Erythroblast (primary cell): ENCODE data around the gene GIMAP8.

Source experiments
- DNase-seq, 2 experiments: peaks; one replicate each; lab custom pipeline; 2025; lab: John Stamatoyannopoulos, UW
- GATA1 ChIP-seq: IDR thresholded peaks from 2 replicates; pipeline ENCODE4 v1.6.1; 2011; ENCODE audit warnings: low read depth, mild to moderate bottlenecking, control low read depth, low read length, moderate library complexity
- POLR2A ChIP-seq: IDR thresholded peaks from 2 replicates; pipeline ENCODE4 v1.6.1; 2011; ENCODE audit warnings: mild to moderate bottlenecking, low read length

GIMAP8 gene

DNA sequence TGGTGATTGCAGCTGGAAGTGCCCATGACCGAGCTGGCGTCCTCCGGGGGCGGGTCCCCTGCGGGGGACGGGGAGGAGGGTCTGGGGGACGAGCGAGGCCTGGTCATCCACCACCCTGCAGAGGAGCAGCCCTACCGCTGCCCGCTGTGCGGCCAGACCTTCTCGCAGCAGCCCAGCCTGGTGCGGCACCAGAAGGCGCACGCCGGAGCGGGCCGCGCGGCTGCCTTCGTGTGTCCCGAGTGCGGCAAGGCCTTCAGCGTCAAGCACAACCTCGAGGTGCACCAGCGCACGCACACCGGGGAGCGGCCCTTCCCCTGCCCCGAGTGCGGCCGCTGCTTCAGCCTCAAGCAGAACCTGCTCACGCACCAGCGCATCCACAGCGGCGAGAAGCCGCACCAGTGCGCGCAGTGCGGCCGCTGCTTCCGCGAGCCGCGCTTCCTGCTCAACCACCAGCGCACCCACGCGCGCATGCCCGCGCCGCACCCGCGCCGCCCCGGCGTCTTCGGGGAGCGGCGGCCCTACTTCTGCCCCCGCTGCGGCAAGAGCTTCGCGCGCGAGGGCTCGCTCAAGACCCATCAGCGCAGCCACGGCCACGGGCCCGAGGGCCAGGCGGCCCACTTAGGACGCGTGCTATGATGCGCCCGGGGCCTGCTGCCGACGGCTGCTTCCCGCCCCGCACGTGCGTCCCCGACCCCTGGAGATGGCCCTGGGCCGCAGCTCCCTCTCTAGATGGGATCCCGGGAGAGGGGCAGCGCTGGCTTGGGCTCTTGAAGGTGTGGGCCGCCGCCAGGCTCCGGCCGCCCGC lies 42.6 kb upstream of the GIMAP8 start:
- DNase-seq, result no peak
- TF ChIP-seq POLR2A, result no peak
- TF ChIP-seq GATA1, result no peak

DNA sequence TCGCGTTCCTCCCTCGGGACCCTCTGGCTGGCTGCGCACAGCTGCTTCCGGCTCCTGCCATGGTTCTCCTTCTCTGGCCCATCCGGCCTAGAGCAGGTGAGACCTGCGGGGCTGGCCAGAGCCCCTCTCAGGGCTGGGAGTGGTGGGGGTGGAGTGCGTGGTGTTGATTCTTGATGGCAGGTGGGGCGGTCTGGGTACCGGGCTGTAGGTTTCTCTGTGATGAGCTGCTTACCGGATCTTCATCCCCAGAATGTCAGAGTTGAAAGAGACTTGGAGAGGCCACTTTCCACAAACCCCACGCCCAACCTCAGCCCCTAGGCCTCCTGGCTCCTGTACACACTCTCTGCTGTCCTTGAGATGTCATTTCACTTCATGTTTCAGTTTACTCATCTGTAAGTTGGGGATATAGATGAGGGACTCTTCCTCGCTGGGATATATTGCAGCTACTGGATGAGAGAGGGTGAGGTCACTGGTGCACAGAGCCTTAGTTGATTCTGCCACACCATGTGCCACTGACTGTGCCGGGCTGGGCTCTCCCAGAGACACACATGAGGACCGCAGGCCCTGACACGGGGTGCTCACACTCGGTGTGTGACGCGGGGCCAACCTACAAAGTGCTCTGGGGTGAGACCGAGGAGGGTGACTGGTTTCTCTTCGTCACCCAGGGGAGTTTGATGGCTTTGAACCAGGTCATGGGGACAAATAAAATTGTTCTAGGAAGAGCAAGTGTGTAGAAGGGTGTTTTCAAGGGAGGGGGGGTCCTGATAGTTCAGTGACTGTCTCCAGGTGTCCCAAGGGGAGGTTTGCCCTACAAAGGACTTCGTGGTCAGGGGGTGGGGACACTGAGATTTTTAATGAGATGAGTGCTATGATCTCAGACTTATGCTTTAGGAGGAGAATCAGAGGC lies 41.8 kb upstream of the GIMAP8 start:
- no peak for DNase-seq
- TF ChIP-seq POLR2A (no peak), GATA1 (no peak)

DNA sequence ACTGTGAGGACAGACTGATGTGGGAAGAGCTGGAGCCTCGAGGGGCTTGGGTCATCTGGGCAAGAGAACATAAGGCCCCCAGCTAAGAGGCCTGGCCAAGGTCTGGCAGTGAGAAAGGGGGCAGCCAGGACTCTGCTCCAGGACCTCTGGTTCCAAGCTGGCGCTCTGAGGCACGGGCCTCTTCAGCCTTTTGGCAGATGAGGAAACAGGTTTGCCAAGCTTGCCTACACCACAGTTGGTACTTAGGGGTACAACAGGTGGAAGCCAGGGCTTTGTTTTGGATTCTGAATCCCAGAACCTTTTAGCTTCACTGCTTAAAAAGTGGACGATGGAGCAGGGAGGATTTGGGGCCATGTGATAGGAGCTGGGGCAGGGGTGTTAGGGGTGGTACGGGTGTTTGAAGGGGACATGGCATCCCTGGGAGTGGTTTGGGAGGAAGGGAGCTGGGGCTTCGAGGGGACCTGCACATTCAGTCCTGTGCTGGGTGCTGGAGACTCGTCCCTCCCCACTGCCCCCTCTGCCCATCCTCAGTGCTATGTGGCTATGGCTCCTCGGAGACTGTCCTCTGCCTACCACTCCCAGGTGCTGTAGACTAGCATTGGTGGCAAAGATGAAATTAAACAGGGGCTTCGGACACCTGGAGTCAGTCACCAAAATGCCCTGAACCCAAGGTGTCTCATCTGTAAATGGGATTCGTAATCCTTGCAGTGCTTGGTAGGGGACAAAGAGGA lies 41.0 kb upstream of the GIMAP8 start:
- TF ChIP-seq POLR2A, result no peak
- TF ChIP-seq GATA1, result no peak
- DNase-seq, result no peak

DNA sequence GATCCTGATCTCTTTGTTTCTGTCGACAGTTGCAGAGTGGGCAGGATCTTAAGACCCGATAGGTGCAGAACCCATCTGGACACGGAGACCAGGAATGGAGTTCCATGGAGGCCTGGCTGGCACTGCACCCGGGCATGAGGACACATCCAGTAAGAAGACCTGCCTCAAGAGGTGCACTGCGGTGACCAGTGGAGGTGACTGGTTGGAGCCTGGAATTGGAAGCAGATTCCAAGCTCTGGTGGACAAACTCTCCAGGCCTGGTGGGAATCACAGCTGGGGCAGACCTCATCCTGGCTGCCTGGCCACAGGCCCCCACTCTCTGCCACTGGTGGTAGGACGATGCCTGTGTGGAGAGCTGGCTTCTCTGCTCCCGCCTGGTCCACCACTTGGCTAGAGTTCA lies 40.3 kb upstream of the GIMAP8 start:
- no peak for TF ChIP-seq POLR2A
- no peak for TF ChIP-seq GATA1
- no peak for DNase-seq

DNA sequence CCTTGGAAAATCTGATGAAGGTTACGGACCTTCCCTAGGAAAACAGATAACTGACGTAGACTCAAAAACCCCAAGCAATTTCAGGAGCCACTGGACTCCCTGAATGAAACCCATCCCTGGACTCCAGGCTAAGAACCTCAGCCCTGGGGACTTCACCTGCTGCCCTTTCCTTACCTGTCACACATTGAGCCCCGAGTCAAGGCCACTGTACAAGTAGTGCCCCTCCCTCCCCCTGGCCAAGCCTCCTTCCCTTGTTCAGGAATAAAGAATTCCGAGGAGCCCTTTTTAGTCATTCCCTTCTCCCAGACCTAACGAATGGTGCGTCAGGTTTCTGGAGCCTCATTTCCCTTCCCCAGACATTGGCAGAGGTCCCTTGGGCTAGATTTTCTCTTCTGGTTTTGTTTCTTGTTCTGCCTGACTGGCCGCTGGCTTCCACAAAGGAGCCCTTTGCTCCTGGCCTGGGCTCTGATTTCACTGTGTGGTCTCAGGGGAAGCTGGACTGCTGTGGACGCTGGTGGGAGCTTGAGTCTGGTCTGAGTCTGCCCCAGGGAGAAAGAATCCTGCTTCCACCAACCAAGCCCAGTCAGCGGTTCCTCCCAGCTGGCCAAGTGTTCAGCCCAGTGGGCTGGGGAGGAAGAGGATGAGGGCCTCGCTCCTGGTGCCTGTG lies 39.6 kb upstream of the GIMAP8 start:
- DNase-seq, result no peak
- no peak for TF ChIP-seq POLR2A
- TF ChIP-seq GATA1, result no peak

DNA sequence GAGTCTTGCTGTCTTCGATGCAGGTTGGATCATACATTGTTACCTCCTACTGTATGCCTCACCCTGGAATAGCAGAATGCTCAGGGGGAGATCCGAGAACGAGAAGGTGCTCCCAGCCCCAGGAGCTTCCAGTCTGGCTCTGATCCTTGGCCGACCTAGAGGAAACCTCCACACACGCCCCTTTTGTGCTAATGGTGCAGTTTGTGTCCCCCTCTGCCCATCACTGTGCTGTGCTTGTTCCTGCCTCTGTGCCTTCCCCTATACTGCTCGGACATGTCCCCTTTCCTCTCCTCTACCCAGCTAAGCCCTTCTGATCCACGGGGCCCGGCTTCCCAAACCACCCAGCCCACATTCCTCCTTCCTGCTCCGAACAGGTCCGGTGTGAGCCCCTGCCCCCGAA lies 38.8 kb upstream of the GIMAP8 start:
- TF ChIP-seq POLR2A (no peak), GATA1 (no peak)
- DNase-seq, result no peak

DNA sequence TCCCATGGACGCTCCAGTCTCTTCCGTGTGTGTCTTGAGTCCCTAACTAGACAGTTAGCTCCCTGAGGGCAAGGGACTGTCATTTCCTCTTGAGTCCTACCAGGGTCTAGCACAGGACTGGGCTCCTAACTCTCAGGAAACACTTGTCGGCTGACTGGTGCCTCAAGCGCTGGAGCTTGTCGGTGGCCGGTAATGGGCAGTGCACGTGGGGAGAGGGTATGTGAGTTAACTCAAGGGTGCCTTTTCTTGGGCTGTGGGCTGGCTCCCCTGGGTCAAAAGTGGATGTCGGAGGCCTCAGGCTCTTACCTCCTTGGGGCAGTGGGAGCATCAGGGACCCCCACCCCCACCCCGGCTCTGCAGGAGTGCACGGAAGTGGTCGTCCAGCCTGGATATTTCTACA lies 38.4 kb upstream of the GIMAP8 start:
- TF ChIP-seq GATA1, result no peak
- TF ChIP-seq POLR2A, result no peak
- DNase-seq, result no peak

DNA sequence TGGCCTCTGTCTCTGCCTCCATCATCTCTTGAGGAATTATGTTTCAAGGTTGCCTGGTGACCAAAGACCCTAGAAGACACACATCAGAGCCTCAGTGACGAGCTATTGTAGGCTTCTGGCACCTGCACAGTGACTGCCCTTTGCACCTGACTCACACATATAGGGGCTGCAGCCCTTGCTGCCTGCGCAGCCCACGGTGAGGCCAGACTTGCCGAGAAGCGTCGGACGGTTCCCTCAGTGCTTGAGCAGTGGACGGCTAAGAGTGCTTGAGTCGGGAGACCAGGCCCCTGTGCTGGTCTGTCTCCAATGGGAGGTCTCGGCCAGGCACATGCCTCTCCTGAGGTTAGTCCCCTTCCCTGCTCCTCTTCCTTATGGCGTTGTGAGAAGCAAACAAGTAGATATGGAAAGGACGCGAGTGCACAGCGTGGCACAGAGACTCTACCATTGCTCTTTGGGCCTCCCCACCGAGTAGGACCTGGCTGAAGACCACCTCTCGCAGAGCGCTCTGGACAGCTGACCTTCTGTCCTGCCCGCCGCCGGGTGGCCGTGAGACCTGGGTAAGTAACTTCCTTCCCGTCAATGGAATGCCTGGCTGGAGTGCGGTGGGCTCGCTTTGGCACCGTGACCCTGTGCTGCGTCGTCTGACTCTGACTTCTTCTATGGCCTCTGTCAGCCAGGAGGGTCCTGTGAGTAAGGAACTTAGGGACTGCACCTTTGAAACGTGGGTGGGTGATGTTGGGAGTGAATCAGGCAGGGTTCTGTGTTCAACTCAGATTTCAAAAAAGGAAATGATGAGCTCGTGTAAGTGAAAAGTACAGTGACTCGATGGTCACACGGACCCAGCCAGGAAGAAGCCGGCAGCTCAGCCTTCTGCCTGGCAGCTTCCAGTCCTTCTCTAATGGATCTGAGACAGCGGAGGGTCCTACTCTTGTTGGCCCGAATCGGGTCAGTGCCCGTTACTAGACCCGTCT lies 37.6 kb upstream of the GIMAP8 start:
- TF ChIP-seq GATA1, result no peak
- TF ChIP-seq POLR2A, result no peak
- no peak for DNase-seq

DNA sequence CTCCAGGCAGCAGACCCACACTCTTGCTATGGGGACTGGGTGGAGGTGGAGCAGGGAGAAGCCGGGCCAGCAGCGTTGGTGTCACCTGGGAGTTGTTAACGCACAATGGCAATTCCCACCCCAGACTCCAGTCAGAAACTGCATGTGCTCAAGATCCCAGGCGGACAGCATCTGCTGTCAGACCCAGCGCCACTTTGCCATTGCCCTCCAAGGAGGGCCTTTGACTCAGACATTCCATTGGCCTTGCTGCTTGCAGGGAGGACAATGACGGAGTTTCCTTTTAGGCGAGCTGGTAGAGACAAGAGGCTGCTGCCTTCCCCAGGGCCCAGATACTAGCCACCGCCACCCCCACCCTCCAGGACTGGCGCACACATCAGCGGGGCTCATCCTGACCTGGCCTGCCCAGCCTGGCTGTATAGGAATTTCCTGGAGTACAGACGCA lies 36.8 kb upstream of the GIMAP8 start:
- DNase-seq, result no peak
- TF ChIP-seq POLR2A (no peak), GATA1 (no peak)

DNA sequence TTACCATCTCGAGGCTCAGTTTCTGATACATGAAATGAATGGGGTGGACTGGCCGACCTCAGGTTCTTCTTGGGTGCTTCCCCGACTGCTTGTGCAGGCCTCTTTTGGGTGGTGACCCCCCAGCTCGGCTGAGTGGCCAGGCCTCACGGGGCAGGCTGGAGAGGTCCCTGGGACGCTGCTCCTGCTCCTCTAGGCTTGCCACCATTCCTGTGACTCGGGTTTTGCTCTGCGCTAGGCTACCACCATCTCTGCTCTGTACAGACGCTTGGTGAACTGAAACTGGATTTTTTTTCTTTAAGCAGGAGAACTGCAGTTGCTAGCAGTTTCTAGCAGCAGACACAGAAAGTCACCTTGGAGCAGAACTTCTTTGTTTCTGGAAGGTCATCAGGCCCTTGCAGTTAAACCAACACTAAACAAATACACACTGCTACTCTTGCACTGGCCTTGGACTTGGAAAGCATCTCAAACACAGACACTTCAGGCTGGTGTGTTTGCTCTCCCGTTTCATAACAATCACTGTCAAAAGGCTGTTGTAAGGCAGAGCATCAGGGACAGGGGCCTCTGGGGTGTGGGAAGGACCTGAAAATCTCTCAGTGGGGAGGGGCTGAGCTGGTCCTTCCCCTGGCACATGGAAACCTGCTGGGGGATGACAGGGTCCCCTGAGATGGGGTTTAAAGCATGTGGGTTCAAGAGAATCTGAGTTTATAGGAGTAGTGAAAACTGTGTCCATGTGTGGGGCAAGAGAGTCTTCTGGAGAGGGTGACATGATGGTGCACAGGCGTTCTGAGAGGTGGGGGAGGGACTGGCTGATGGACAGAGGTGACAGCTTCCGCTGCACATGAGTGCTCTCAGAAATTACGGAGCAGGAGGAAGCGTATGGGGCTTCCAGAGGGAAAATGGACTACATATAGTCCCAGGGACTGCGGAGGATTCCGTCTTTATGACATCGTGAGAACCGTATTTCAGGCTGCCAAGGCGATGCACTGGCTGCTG lies 35.0 kb upstream of the GIMAP8 start:
- DNase-seq, result no peak
- TF ChIP-seq GATA1 (no peak), POLR2A (no peak)

DNA sequence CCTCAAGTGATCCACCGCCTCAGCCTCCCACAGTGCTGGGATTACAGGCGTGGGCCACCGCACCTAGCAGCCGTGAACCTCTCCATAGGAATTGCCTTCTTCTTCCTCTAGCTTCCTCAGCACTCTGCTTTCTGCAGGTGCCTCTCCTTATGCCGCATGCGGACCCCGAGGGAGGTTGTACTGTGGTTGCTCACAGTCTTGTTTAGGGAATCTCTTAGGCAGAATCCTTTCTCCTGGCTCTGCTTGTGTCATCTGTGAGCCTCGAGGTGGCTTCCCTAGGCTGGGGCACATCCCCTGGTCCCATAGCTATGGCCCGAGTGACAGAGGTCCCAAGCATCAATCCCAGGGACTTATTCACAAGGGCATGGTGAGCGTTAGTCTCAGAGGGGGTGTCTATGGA lies 33.2 kb upstream of the GIMAP8 start:
- no peak for TF ChIP-seq GATA1
- no peak for TF ChIP-seq POLR2A
- no peak for DNase-seq
